Vagina (tissue), 2 donors: ENCODE data around the gene PELI2.

Experiments used
- CTCF ChIP-seq, 3 experiments: fragments of 450-650 bp in 2 of 3; fragments of 200-600 bp in 1 of 3; sonication (generic) in 1 of 3; IDR thresholded peaks; one replicate each; pipeline ENCODE4 v1.5.1; 2017 to 2019; ENCODE audit warnings: antibody characterized with exemption in 3 of 3, mild to moderate bottlenecking in 2 of 3, moderate library complexity in 2 of 3
- POLR2A ChIP-seq, 2 donors: fragments of 450-650 bp; IDR thresholded peaks; one replicate each; pipeline ENCODE4 v1.6.1; 2017; ENCODE audit warnings: antibody characterized with exemption in 2 of 2, mild to moderate bottlenecking in 2 of 2, moderate library complexity in 2 of 2
- POLR2AphosphoS5 ChIP-seq, 2 donors: sonication (generic); formaldehyde crosslinking; IDR thresholded peaks; one replicate each; pipeline ENCODE4 v1.9.0; 2017; ENCODE audit warnings: antibody characterized with exemption in 2 of 2, mild to moderate bottlenecking in 2 of 2, low read depth in 1 of 2; ENCODE audit not compliant: insufficient read depth in 1 of 2

DNA sequence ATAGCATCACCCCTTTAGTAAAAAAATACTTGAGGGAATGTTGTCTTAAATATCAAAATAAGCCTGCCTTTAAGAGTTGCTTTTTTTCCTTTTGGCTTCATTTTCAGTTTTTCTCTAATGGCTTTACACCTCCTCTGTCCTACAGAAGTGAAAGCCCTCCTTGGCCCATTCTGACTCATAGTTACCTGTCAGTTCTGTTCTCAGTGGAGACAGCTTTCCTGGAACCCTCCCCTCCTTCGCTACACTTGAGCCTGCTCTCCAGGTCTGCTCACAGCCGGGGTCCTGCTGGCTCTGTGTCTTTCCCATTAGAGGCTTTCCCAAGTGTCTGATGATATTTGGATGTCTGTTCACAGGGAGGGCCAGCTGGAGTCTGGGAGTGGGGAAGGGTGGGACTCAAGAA is 84.0 kb downstream of the PELI2 start:
- TF ChIP-seq CTCF (IDR thresholded peaks at IDR 0.05) (no peak), POLR2AphosphoS5 (IDR thresholded peaks at IDR 0.05; ENCODE audit: insufficient read depth in 1 of 2, low read depth in 1 of 2) (no peak), POLR2A (IDR thresholded peaks at IDR 0.05) (no peak)
